Renal pelvis (tissue), 4 donors: ENCODE data around the gene LINC00305. TPM values are rescaled to one million over a fixed set of nuclear protein-coding genes. Genes with fewer than 3 reads are reported as not detected.

Experiments
- DNase-seq: peaks from one replicate; pipeline ENCODE4 v3.0.0-alpha.2; 2013
- polyA plus RNA-seq, 3 donors: library from polyadenylated mRNA; unstranded; fragments of 120-200 nt; gene quantifications; one replicate each; pipeline ENCODE4 v1.2.1, GENCODE V29; 2013; ENCODE audit not compliant: insufficient read length in 3 of 3

The LINC00305 gene
- polyA plus RNA-seq, 3 donors: 2.2 to 4.5 (median 3.1) TPM

GRCh38 chr18:64032312-64032711, 116.6 kb downstream of the LINC00305 start:
- no peak for DNase-seq

- DNase-seq: peak; percentile 19
These were observed 117.5 kb downstream of the LINC00305 start for GRCh38 chr18:64031411-64031810.

Other genes with a start within 250 kb of the LINC00305 start
- under 1 TPM in 2 of 3 donors, not detected in 1; 0.04 to 0.22 TPM for gene SERPINB10, start 241.1 kb downstream of the LINC00305 start, polyA plus RNA-seq
- 1 to 10 TPM; 1.1 to 2.6 (median 1.4) TPM for gene HMSD, start 199.8 kb downstream of the LINC00305 start, polyA plus RNA-seq
- gene SERPINB8, start 179.0 kb downstream of the LINC00305 start, polyA plus RNA-seq: 1 to 10 TPM; 3.7 to 5.0 (median 3.7) TPM